Stimulated activated naive CD8-positive, alpha-beta T cell treated with anti-CD3 and anti-CD28 coated beads, Interleukin-15, Interleukin-2, amounts not matched to agents 100 U/mL and 50 U/mL, for 24 hours (primary cell): Measurements from ENCODE around the gene POLR2F.
"Not testable (repeated sequence)": the region's sequence is repeated elsewhere in the genome, so short reads cannot be mapped to it uniquely, and the experiment has no call there.

Experiments used
- ATAC-seq: fragments of 150-1000 bp; cut with Tn5 transposase; one replicate; pipeline ENCODE4 v1.10.0; 2021
- DNase-seq: peaks from one replicate; pipeline ENCODE4 v3.0.0; 2021

The POLR2F gene

DNA sequence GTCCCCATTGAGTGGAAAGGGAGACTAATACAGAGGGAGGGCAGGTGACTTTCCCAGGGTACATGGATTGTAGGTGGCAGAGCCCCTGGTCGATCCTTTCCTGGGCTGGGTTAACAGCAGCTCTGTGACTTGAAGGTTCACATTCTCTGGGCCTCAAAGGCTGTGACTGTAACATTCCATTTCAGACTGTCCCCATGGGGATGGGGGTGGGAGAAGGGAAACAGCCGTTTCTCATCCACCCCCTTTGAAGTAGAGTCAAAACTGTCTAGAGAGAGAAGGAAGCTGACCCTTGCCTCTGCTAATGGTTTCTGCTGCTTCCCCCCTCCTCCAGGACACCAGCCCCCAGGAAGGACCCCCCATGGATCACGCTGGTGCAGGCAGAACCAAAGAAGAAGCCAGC lies 28.2 kb upstream of the POLR2F start:
- DNase-seq (no peak), ATAC-seq (no peak)

GRCh38 chr22:37925767-37926166 lies 27.7 kb upstream of the POLR2F start:
- ATAC-seq (no peak), DNase-seq (no peak)

DNA sequence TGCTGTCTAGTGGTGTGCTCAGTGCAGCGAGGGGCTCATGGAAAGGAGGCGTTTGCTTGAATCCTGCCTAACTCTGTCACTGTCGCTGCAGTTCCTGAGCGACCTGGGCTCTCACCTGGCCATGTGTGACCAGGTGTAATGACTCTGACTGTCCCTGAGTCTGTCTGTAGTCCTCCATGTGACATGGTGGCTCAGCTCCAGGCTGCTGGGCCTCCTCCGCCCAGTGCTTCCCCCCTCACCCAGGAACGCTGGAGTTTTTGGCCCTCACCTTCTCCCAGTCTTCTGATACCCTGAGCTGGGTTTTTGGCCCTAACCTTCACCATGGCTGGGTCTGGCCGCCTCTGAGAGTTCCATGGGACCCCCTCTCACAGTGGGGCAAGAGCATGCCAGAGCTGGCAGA lies 27.1 kb upstream of the POLR2F start:
- ATAC-seq, result no peak
- DNase-seq, result no peak

DNA sequence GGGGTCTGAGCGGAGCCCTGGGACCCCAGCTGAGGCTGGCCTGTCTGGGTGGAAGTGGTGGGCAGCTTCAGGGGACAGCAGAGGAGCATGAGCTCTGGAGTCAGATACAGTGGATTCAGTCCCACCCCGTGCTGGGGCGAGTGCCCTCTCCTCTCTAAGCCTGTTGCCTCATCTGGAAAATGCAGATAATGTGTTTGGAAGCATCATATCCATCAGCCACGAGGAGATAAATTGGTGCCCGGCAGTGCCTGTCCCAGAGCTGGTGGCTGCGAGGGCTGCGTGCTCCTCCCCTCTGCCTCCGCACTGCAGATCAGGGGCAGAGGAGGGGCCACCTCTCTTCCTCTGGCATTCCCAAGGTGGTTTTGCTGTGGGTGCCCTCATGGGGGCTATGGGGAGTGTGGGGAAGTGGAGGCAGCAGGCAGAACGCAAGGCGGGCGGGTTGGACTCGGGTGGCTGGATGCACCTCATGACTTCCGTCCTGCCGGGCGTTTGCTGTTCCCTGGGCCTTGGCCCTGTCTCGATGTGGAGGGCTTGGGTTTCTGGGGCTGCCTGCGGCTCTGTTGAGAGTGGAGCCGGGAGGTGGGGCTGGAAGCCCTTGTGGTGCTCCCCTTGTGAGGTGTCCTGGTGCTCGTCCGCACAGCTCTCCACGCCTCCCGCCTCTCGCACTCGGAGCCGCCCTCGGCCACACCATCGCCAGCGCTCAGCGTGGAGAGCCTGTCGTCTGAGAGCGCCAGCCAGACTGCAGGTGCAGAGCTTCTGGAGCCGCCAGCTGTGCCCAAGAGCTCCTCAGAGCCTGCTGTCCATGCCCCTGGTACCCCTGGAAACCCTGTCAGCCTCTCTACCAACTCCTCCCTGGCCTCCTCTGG lies 26.5 kb upstream of the POLR2F start:
- ATAC-seq, result no peak
- no peak for DNase-seq

DNA sequence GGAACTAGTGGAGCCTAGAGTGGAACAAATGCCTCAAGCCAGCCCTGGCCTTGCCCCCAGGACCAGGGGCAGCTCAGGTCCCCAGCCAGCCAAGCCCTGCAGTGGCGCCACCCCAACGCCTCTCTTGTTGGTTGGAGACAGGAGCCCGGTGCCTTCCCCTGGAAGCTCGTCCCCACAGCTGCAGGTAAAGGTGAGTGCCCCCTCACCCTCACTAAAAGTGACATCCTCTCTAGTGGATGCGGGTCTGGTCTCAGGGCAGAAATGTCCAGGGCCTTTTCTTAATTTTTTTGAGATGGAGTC lies 25.9 kb upstream of the POLR2F start:
- ATAC-seq, result no peak
- no peak for DNase-seq

- no peak for DNase-seq
- no peak for ATAC-seq
Observed at GRCh38 chr22:37929390-37929789, 24.1 kb upstream of the POLR2F start.

GRCh38 chr22:37930270-37930951 lies 23.1 kb upstream of the POLR2F start:
- ATAC-seq (no peak), DNase-seq (no peak)

- ATAC-seq (no peak), DNase-seq (no peak)
Observed at GRCh38 chr22:37930952-37931440, 22.5 kb upstream of the POLR2F start.

GRCh38 chr22:37931893-37932389 lies 21.6 kb upstream of the POLR2F start:
- ATAC-seq, result no peak
- DNase-seq, result no peak

DNA sequence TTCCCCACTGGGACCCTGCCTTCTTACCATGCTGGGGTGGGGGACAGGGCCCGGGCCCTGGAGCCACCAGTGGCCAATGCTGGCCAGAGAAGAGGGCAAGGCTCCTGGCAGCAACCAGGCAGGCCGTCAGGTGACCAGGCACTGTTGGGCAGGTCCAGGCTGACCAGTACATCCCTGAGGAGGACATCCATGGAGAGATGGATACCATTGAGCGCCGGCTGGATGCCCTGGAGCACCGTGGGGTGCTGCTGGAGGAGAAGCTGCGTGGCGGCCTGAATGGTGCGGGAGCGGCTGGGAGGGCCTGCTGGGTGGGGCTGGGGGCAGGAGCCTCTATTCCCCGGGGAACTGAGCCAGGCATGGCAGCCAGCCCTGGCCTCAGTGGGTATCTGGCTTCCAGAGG lies 21.1 kb upstream of the POLR2F start:
- DNase-seq (no peak), ATAC-seq (no peak)

- DNase-seq, result no peak
- ATAC-seq, result no peak
Observed at GRCh38 chr22:37932821-37933578, 20.5 kb upstream of the POLR2F start.

DNA sequence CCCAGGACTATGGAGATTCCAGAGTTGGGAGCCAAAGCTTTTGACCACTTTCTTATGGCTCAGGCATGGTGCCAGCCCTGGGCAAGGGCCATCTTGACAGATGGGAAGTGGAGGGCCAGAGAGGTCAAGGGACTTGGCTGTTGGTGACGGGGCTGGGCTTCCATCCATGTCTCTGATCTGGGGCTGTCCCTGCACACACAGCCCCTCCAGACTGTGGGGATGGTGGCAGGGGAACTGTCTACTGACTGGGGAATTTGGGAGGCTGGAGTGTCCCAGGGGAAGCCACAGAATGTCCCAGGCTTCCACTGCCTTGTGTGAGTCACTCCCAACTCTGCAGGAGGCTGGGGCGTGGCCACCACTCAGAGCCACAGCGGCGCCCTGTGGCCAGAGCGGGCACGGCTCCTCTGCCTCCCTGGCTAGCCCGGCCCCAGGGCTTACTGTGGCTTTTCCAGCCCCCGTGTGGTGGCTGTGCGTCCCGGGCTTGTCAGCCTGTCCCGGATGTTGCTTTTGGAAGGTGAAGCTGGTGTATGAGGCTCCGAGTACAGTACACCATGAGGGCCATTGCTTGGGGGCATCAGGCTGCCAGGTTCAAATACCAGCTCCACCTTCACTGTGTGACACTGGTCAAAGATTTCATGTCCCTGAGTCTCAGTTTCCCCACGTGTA lies 19.7 kb upstream of the POLR2F start:
- peak; percentile 97 for ATAC-seq
- peak; percentile 92 for DNase-seq

- no peak for DNase-seq
- ATAC-seq, result no peak
Observed at GRCh38 chr22:37940698-37941376, 12.7 kb upstream of the POLR2F start.

DNA sequence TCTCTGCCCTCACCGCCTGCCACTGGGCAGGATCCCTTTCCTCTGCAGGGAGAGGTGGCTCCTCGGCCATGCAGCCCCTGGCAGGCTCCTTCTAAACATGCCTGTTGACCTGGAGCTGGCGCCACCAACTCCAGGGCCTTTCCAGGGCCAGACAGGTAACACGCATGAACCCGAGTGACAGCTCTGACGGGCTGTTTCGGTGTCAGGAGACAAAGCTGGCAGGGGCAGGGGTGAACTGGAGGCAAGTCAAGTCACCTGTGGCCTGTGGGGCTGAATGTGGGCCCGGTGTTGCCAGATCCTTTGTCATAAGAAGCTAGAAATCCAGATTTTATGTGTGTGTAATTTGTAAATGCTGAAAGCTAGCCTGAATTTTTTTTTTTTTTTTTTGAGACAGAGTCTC lies 11.4 kb upstream of the POLR2F start:
- DNase-seq, result no peak
- ATAC-seq, result no peak

DNA sequence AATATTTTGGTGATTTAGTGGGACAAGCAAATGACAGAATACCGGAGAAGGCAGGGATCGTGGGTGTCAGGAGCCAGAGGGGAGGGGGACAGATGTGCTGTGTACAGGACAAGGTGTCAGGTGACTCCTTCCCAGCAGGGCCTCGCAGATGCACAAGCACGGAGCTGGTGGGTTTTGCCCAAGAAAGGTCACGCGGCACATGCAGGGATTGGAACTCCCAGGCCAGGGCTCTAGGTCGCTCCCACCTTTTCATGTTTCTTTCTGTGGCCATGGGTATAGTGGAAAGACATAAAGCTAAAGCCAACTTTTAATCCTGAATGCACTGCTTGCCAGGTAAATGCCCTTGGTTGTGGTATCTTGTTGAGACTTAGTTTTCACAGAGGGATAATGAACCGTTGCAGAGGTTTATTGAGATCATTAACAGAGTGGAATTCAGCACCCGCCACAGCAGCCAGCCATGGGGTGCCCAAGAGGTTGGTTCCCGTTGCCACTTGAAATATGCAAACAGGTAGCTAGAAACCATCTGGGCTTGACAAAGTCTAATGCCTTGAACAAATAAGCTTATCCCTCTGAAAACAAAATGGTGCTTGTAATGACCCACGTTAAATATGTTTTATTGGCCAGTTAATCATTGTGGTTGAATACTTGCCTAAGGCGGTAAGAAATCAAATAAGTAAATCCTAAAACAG lies 10.2 kb upstream of the POLR2F start:
- ATAC-seq (no peak), DNase-seq (no peak)

- ATAC-seq (no peak), DNase-seq (no peak)
Observed at GRCh38 chr22:37943825-37944198, 9.7 kb upstream of the POLR2F start.

GRCh38 chr22:37944423-37944822 lies 9.1 kb upstream of the POLR2F start:
- not testable (repeated sequence) for DNase-seq, ATAC-seq

DNA sequence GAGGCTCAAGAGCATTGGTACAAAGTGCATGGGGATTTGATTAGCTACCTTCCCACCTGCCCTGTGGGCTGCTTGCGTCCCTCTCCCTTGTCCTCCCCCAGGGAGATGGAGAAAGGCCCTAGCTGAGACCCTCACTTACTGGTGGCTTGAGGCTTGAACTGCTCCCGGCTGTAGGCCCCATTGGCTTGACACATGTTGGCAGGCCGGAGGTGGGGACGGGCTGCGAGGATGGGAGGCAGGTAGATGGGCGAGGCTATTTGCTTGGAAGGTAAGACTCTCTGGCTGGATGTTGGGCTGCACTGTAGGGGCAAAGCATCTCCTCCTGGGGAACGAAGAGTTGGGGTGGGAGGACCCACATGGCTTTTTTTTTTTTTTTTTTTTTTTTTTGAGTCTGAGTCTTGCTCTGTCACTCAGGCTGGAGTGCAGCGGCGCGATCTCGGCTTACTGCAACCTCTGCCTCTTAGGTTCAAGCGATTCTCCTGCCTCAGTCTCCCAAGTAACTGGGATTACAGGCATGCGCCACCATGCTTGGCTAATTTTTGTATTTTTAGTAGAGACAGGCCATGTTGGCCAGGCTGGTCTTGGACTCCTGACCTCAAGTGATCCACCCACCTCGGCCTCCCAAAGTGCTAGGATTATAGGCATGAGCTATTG lies 6.2 kb upstream of the POLR2F start:
- DNase-seq, ATAC-seq: not testable (repeated sequence)

DNA sequence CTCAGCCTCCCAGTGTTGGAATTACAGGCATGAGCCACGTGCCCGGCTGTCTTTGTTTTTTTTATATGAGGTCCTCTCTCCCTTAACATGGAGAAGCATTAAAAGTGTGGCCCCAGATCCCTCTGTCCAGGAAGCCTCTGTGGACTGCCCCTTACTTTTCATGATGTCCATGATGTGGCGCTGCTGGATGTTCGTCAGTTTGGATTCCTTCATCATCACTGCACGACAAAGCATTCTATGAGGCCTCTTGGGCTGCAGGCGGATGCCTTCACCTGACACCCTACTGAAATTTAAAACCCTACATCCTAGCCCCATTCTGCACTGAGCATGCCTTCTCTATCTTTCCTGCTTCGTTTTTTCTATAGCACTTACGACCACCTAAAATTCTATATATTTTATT lies 2.2 kb upstream of the POLR2F start:
- DNase-seq (no peak), ATAC-seq (no peak)

GRCh38 chr22:37952629-37953028 lies 870 bp upstream of the POLR2F start:
- not testable (repeated sequence) for ATAC-seq

DNA sequence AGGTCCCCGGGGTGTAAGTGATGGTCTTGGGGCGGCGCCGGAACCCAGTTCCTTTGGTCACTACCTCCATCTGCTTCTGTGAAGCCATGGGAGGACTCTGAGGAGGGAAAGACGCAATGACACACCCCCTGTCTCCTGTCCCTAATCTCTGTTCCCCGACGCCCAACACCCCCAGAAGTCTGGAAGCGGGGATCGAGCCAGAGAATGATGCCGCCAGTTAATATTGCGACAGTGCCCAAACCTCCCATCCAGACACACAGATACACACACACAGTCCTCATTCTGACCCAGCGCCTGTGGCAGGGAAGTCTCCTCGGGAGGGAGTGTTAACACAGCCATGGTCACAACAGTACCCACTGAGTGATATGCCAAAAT lies 450 bp upstream of the POLR2F start:
- ATAC-seq (no peak), DNase-seq (peak; percentile 9)

More at GRCh38 chr22:37952629-37953028, 870 bp upstream of the POLR2F start:
- DNase-seq, result not testable (repeated sequence)
